Small intestine (tissue), 7 donors: ENCODE data around the gene NRG3. TPM values are rescaled to one million over a fixed set of nuclear protein-coding genes. Genes with fewer than 3 reads are reported as not detected.
"Not testable (repeated sequence)": the region's sequence is repeated elsewhere in the genome, so short reads cannot be mapped to it uniquely, and the experiment has no call there.

ENCODE experiments used
- DNase-seq, 2 donors: peaks; one replicate each; pipeline versions ENCODE4 v3.0.0 to v3.0.0-alpha.2; 2013
- FAIRE-seq: peaks from 2 replicates; lab custom pipeline; 2012; peaks lifted over from hg19 to GRCh38; lab: Jason Lieb, UNC
- H3K27ac ChIP-seq, 3 donors: one replicate each; pipeline ENCODE4 v1.5.1; 2013; ENCODE audit warnings: low read length in 2 of 3, mild to moderate bottlenecking in 2 of 3, control low read depth in 1 of 3, inconsistent platforms in 1 of 3, low read depth in 1 of 3, moderate library complexity in 1 of 3
- H3K27me3 ChIP-seq, 3 donors: one replicate each; pipeline ENCODE4 v1.6.1; 2013; ENCODE audit warnings: low read length in 3 of 3, inconsistent platforms in 1 of 3; ENCODE audit not compliant: control insufficient read depth in 3 of 3, insufficient read depth in 3 of 3
- H3K36me3 ChIP-seq, 3 donors: one replicate each; pipeline ENCODE4 v1.6.1; 2013; ENCODE audit warnings: low read length in 3 of 3, inconsistent platforms in 1 of 3, low read depth in 1 of 3, mild to moderate bottlenecking in 1 of 3, moderate library complexity in 1 of 3; ENCODE audit not compliant: control insufficient read depth in 3 of 3, insufficient read depth in 2 of 3
- H3K4me1 ChIP-seq, 3 donors: one replicate each; pipeline ENCODE4 v1.6.1; 2013; ENCODE audit warnings: low read length in 2 of 3, inconsistent platforms in 1 of 3, low read depth in 1 of 3, mild to moderate bottlenecking in 1 of 3, moderate library complexity in 1 of 3; ENCODE audit not compliant: control insufficient read depth in 3 of 3, insufficient read depth in 2 of 3
- H3K4me3 ChIP-seq, 3 donors: one replicate each; pipeline ENCODE4 v1.5.1; 2013; ENCODE audit warnings: low read length in 3 of 3, control low read depth in 1 of 3, inconsistent platforms in 1 of 3, low read depth in 1 of 3, mild to moderate bottlenecking in 1 of 3, moderate library complexity in 1 of 3
- H3K9me3 ChIP-seq, 2 donors: one replicate each; pipeline ENCODE4 v1.6.1; 2013; ENCODE audit warnings: low read depth in 1 of 2, low read length in 1 of 2; ENCODE audit not compliant: control insufficient read depth in 2 of 2, insufficient read depth in 1 of 2
- WGBS, 3 donors: extraction: QIAGEN DNeasy Blood & Tissue Kit; methylation state at CpG; one replicate each; pipeline ENCODE4 v1.1.7; 2013; 5-methylcytosine and 5-hydroxymethylcytosine counted together
- polyA plus RNA-seq, 4 donors: library from polyadenylated mRNA; stranded (reverse) in 3 of 4; unstranded in 1 of 4; fragments of 200-250 nt in 3 of 4; fragments of 120-200 nt in 1 of 4; gene quantifications; one replicate each; pipeline versions ENCODE4 v1.2.1 to v1.2.3, GENCODE V29; 2013
- donor health status: healthy with polysubstance abuse.
- donor health status: control.
- donor health status: control.
- donor health status: Bipolar disorder and iron deficiency.
- donor health status: healthy.

The NRG3 gene
- polyA plus RNA-seq, 4 donors: 0.25 to 0.72 TPM; not detected in 2

DNA sequence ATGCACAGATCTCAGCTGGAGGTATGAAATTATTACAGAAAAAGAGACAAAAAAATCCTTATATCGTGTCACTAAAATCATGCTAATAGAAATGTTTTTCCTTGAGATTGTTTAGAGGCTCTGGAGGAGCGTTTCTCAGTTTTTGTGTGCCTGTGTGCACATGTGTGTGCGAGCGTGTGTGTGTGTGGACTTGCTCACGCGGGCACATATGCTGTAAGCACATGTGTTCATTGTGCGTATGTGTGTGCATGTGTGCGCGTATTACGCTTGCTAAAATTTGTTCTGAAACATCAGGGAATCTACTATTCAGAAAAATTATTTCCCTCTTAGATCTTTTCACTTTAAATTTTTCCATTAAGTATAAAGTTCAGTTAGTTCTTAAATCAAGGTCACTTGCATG, 1111.2 kb downstream of the NRG3 start:
- Histone ChIP-seq H3K4me3 (no peak overlapping the region), H3K9me3 (no peaks in the 10 kb centered on the region), H3K27ac (no peak overlapping the region), H3K36me3 (no peaks in the 10 kb centered on the region), H3K27me3 (no peaks in the 10 kb centered on the region), H3K4me1 (no peaks in the 10 kb centered on the region)
- DNase-seq (no peak), FAIRE-seq (no peak)
- WGBS, 3 donors: 91 to 94% (median 92%) methylated on average over 10 of the region's 10 CpGs

DNA sequence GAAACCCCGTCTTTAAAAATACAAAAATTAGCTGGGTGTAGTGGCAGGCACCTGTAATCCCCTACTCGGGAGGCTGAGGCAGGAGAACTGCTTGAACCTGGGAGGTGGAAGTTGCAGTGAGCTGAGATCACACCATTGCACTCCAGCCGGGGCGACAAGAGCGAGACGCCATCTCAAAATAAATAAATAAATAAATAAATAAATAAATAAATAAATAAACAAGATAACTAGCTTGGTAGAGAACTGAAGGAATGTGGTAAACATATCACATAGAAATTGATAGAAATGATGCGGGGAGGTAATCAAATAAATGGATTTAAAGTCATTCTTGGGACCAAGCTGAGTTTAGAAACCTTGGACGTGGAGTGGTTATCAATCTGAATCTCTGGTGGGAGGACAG, 1131.5 kb downstream of the NRG3 start:
- 84 to 93% (median 87%) methylated on average over 8 of the region's 8 CpGs for WGBS, 3 donors
- H3K36me3 ChIP-seq, H3K9me3 ChIP-seq, H3K4me3 ChIP-seq, H3K4me1 ChIP-seq, FAIRE-seq, DNase-seq, H3K27ac ChIP-seq, H3K27me3 ChIP-seq: not testable (repeated sequence)

- no peaks in the 10 kb centered on the region for H3K4me1 ChIP-seq
- 52 to 73% (median 72%) methylated on average over 3 of the region's 3 CpGs for WGBS, 3 donors
- H3K27me3 ChIP-seq: no peaks in the 10 kb centered on the region
- H3K4me3 ChIP-seq: no peak overlapping the region
- FAIRE-seq (no peak), DNase-seq (no peak)
- H3K36me3 ChIP-seq: no peaks in the 10 kb centered on the region
- no peaks in the 10 kb centered on the region for H3K9me3 ChIP-seq
- no peak overlapping the region for H3K27ac ChIP-seq
These were observed 1132.5 kb downstream of the NRG3 start for GRCh38 chr10:83007510-83007909.

DNA sequence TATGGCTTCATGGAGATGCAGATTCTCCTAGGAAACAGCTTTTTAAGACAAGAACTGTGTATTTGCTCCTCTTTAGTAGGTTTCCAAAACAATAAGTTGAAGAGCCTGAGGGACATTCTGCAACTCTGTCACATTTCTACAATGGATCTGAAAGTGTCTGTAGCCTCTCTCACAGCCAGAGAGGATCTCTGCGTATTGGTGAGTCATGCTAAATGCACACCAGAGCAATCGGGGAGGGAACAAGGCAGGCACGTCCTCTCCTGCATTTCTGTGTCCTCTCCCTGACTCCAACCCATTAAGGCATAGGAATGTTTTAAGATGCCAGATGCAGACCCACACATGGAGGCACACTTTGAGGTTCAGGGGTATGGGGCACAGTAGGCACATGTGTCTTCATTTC, 1137.9 kb downstream of the NRG3 start:
- H3K4me1 ChIP-seq: no peaks in the 10 kb centered on the region
- H3K27me3 ChIP-seq: no peaks in the 10 kb centered on the region
- H3K27ac ChIP-seq: no peak overlapping the region
- DNase-seq (no peak), FAIRE-seq (no peak)
- 38 to 59% (median 45%) methylated on average over 3 of the region's 3 CpGs for WGBS, 3 donors
- H3K36me3 ChIP-seq: no peaks in the 10 kb centered on the region
- H3K9me3 ChIP-seq: no peaks in the 10 kb centered on the region
- H3K4me3 ChIP-seq: no peak overlapping the region

- no peaks in the 10 kb centered on the region for H3K9me3 ChIP-seq
- H3K27me3 ChIP-seq: no peaks in the 10 kb centered on the region
- 57 to 71% (median 65%) methylated on average over 2 of the region's 2 CpGs for WGBS, 3 donors
- no peak for FAIRE-seq
- H3K36me3 ChIP-seq: no peaks in the 10 kb centered on the region
- H3K4me1 ChIP-seq: no peaks in the 10 kb centered on the region
- H3K4me3 ChIP-seq: no peak overlapping the region
- no peak overlapping the region for H3K27ac ChIP-seq
- DNase-seq: no peak
These were observed 1142.3 kb downstream of the NRG3 start for GRCh38 chr10:83017076-83017867.

- Histone ChIP-seq H3K36me3 (no peaks in the 10 kb centered on the region), H3K4me1 (no peaks in the 10 kb centered on the region), H3K27me3 (no peaks in the 10 kb centered on the region), H3K9me3 (no peaks in the 10 kb centered on the region), H3K4me3 (no peak overlapping the region), H3K27ac (no peak overlapping the region)
- 44 to 55% (median 48%) methylated on average over 2 of the region's 2 CpGs for WGBS, 3 donors
- no peak for FAIRE-seq
- DNase-seq: no peak
These were observed 1148.7 kb downstream of the NRG3 start for GRCh38 chr10:83023662-83024061.
